ENCODE data around the gene AKR1C8. TPM values are rescaled to one million over a fixed set of nuclear protein-coding genes. Genes with fewer than 3 reads are reported as not detected.

The AKR1C8 gene
- total and polyA plus RNA-seq, 2 donors (not counting 3 experiments of a cell fraction or from before 2014, with no cell fraction given): not detected

- intact Hi-C loops (cut with micrococcal nuclease) (no loop called here), dilution Hi-C loops (cut with MboI; ENCODE audit: extremely low pct_ligation_motif_present, low sequenced_read_pairs) (no loop called here)
- TF ChIP-seq POLR2AphosphoS5 (IDR thresholded peaks at IDR 0.05; ENCODE audit: insufficient read depth, low read depth, low read length) (no peak), MYC (IDR thresholded peaks at IDR 0.05; ENCODE audit: low read depth, low read length) (no peak), FOS (IDR thresholded peaks at IDR 0.05; ENCODE audit: borderline replicate concordance, insufficient read depth, low read length) (no peak), GATA2 (IDR thresholded peaks at IDR 0.05; ENCODE audit: insufficient read depth, insufficient read length, low read depth, low read length) (no peak), POLR2A (IDR thresholded peaks at IDR 0.05; ENCODE audit: low read depth, low read length) (no peak), EZH2 (IDR thresholded peaks at IDR 0.05; ENCODE audit: borderline replicate concordance, low read depth, low read length, severe bottlenecking) (no peak), JUN (IDR thresholded peaks at IDR 0.05; ENCODE audit: borderline replicate concordance, insufficient read depth, insufficient read length, low read depth) (no peak)
- TF ChIP-seq, protein P1, sequence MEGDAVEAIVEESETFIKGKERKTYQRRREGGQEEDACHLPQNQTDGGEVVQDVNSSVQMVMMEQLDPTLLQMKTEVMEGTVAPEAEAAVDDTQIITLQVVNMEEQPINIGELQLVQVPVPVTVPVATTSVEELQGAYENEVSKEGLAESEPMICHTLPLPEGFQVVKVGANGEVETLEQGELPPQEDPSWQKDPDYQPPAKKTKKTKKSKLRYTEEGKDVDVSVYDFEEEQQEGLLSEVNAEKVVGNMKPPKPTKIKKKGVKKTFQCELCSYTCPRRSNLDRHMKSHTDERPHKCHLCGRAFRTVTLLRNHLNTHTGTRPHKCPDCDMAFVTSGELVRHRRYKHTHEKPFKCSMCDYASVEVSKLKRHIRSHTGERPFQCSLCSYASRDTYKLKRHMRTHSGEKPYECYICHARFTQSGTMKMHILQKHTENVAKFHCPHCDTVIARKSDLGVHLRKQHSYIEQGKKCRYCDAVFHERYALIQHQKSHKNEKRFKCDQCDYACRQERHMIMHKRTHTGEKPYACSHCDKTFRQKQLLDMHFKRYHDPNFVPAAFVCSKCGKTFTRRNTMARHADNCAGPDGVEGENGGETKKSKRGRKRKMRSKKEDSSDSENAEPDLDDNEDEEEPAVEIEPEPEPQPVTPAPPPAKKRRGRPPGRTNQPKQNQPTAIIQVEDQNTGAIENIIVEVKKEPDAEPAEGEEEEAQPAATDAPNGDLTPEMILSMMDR (IDR thresholded peaks at IDR 0.05; ENCODE audit: extremely low read depth in 1 of 2, insufficient read depth in 1 of 2, low read depth in 1 of 2, low read length in 2 of 2): no peak
- TF ChIP-seq, protein P2, sequence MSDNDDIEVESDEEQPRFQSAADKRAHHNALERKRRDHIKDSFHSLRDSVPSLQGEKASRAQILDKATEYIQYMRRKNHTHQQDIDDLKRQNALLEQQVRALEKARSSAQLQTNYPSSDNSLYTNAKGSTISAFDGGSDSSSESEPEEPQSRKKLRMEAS (IDR thresholded peaks at IDR 0.05; ENCODE audit: insufficient read depth, insufficient read length): no peak
- Histone ChIP-seq H3K79me2 (ENCODE audit: control insufficient read depth, insufficient read depth, low read length) (no peaks in the 10 kb centered on the region), H3K4me2 (ENCODE audit: insufficient read depth, low read length) (no peak overlapping the region), H4K20me1 (replicated peaks; ENCODE audit: control insufficient read depth, extremely low read depth, insufficient read depth, low read length) (no peaks in the 10 kb centered on the region), H3K27me3 (ENCODE audit: control insufficient read depth in 2 of 2, insufficient read depth in 2 of 2, low read length in 2 of 2) (no peaks in the 10 kb centered on the region), H3K9me3 (replicated peaks; ENCODE audit: control insufficient read depth, insufficient read depth, low read length) (no peaks in the 10 kb centered on the region), H3K36me3 (ENCODE audit: control insufficient read depth in 2 of 2, extremely low read depth in 1 of 2, insufficient read depth in 2 of 2, low read length in 2 of 2) (no peaks in the 10 kb centered on the region), H3K9ac (replicated peaks; ENCODE audit: extremely low read depth, insufficient read depth, low read length) (no peak overlapping the region), H3K4me3 (replicated peaks in 1 of 3; ENCODE audit: insufficient read depth in 1 of 3, low read depth in 1 of 3, low read length in 3 of 3) (no peak overlapping the region), H3K27ac (ENCODE audit: insufficient read depth, low read depth, low read length) (no peak overlapping the region), H3K4me1 (ENCODE audit: control insufficient read depth, extremely low read depth, insufficient read depth, low read length) (no peaks in the 10 kb centered on the region), H3K9me1 (replicated peaks; ENCODE audit: control insufficient read depth, extremely low read depth, insufficient read depth, low read length) (no peaks in the 10 kb centered on the region), H2AFZ (ENCODE audit: low read depth, low read length) (no peak overlapping the region)
- DNase-seq (ENCODE audit: low read depth, low spot score) (no peak), FAIRE-seq (no peak)
- BruUV-seq (replicated peaks): no TSS peak
- ChIA-PET POLR2A (no interaction called here), CTCF (interaction anchor here (1.1 kb wide), 1 partner anchor 338 kb away, joined by 3 read pairs; no protein-coding TSS in a partner anchor)
Measured at GRCh38 chr10:5188358-5188757, 3.4 kb upstream of the AKR1C8 start.
